ENCODE measurements around the gene LCN6.

The LCN6 gene

GRCh38 chr9:136746621-136747020 is 1.7 kb downstream of the LCN6 start:
- Histone ChIP-seq H3K27me3 (ENCODE audit: low read depth, low read length) (peaks cover 8% of the 10 kb centered on the region), H3K9me3 (ENCODE audit: control insufficient read depth in 1 of 2, low read length in 2 of 2) (peaks cover 0 to 3% of the 10 kb centered on the region in 2 donors), H3K27ac (ENCODE audit: low read length) (no peak overlapping the region), H3K36me3 (ENCODE audit: control insufficient read depth in 1 of 2, insufficient read depth in 2 of 2, low read length in 2 of 2) (no peaks in the 10 kb centered on the region), H3K4me3 (ENCODE audit: low read depth in 1 of 2, low read length in 2 of 2) (no peak overlapping the region), H3K4me1 (ENCODE audit: control insufficient read depth in 1 of 2, insufficient read depth in 2 of 2, low read length in 2 of 2) (peaks cover 0 to 14% of the 10 kb centered on the region in 2 donors)

GRCh38 chr9:136746155-136746490 is 2.2 kb downstream of the LCN6 start:
- Histone ChIP-seq H3K9me3 (ENCODE audit: control insufficient read depth in 1 of 2, low read length in 2 of 2) (no peaks in the 10 kb centered on the region), H3K4me1 (ENCODE audit: control insufficient read depth in 1 of 2, insufficient read depth in 2 of 2, low read length in 2 of 2) (peaks cover 0 to 19% of the 10 kb centered on the region in 2 donors), H3K36me3 (ENCODE audit: control insufficient read depth in 1 of 2, insufficient read depth in 2 of 2, low read length in 2 of 2) (no peaks in the 10 kb centered on the region), H3K27ac (ENCODE audit: low read length) (no peak overlapping the region), H3K27me3 (ENCODE audit: low read depth, low read length) (peaks cover 12% of the 10 kb centered on the region), H3K4me3 (ENCODE audit: low read depth in 1 of 2, low read length in 2 of 2) (no peak overlapping the region)

GRCh38 chr9:136745389-136746154 is 2.8 kb downstream of the LCN6 start:
- Histone ChIP-seq H3K9me3 (ENCODE audit: control insufficient read depth in 1 of 2, low read length in 2 of 2) (no peaks in the 10 kb centered on the region), H3K27me3 (ENCODE audit: low read depth, low read length) (peaks cover 12% of the 10 kb centered on the region), H3K4me3 (ENCODE audit: low read depth in 1 of 2, low read length in 2 of 2) (no peak overlapping the region), H3K27ac (ENCODE audit: low read length) (no peak overlapping the region), H3K36me3 (ENCODE audit: control insufficient read depth in 1 of 2, insufficient read depth in 2 of 2, low read length in 2 of 2) (no peaks in the 10 kb centered on the region), H3K4me1 (ENCODE audit: control insufficient read depth in 1 of 2, insufficient read depth in 2 of 2, low read length in 2 of 2) (peaks cover 0 to 23% of the 10 kb centered on the region in 2 donors)

- H3K4me3 ChIP-seq (ENCODE audit: low read depth in 1 of 2, low read length in 2 of 2) = no peak overlapping the region
- H3K27ac ChIP-seq (ENCODE audit: low read length) = no peak overlapping the region
- H3K36me3 ChIP-seq (ENCODE audit: control insufficient read depth in 1 of 2, insufficient read depth in 2 of 2, low read length in 2 of 2) = no peaks in the 10 kb centered on the region
- H3K27me3 ChIP-seq (ENCODE audit: low read depth, low read length) = peaks cover 12% of the 10 kb centered on the region
- H3K9me3 ChIP-seq (ENCODE audit: control insufficient read depth in 1 of 2, low read length in 2 of 2) = no peaks in the 10 kb centered on the region
- H3K4me1 ChIP-seq (ENCODE audit: control insufficient read depth in 1 of 2, insufficient read depth in 2 of 2, low read length in 2 of 2) = peaks cover 0 to 23% of the 10 kb centered on the region in 2 donors
These were observed 3.6 kb downstream of the LCN6 start for GRCh38 chr9:136744773-136745172.

GRCh38 chr9:136743639-136744211 is 4.6 kb downstream of the LCN6 start:
- Histone ChIP-seq H3K4me1 (ENCODE audit: control insufficient read depth in 1 of 2, insufficient read depth in 2 of 2, low read length in 2 of 2) (peaks cover 0 to 18% of the 10 kb centered on the region in 2 donors), H3K36me3 (ENCODE audit: control insufficient read depth in 1 of 2, insufficient read depth in 2 of 2, low read length in 2 of 2) (no peaks in the 10 kb centered on the region), H3K27ac (ENCODE audit: low read length) (no peak overlapping the region), H3K4me3 (ENCODE audit: low read depth in 1 of 2, low read length in 2 of 2) (no peak overlapping the region), H3K9me3 (ENCODE audit: control insufficient read depth in 1 of 2, low read length in 2 of 2) (no peaks in the 10 kb centered on the region), H3K27me3 (ENCODE audit: low read depth, low read length) (peaks cover 12% of the 10 kb centered on the region)

GRCh38 chr9:136742591-136743391 is 5.5 kb downstream of the LCN6 start, which contains the start of gene LCN10:
Gene LCN10, minus strand, starts transcription at chr9:136742940. Its CDS starts 37 bp downstream, at chr9:136742903.
- Histone ChIP-seq H3K27ac (ENCODE audit: low read length) (no peak within 1 kb of the TSS), H3K4me3 (ENCODE audit: low read depth in 1 of 2, low read length in 2 of 2) (no peak within 1 kb of the TSS), H3K9me3 (ENCODE audit: control insufficient read depth in 1 of 2, low read length in 2 of 2) (no peaks in the 10 kb centered on the region), H3K36me3 (ENCODE audit: control insufficient read depth in 1 of 2, insufficient read depth in 2 of 2, low read length in 2 of 2) (no peaks in the 10 kb centered on the region), H3K27me3 (ENCODE audit: low read depth, low read length) (peaks cover 12% of the 10 kb centered on the region), H3K4me1 (ENCODE audit: control insufficient read depth in 1 of 2, insufficient read depth in 2 of 2, low read length in 2 of 2) (peaks cover 0 to 18% of the 10 kb centered on the region in 2 donors)

GRCh38 chr9:136741883-136742571 is 6.3 kb downstream of the LCN6 start:
- Histone ChIP-seq H3K4me3 (ENCODE audit: low read depth in 1 of 2, low read length in 2 of 2) (no peak overlapping the region), H3K27me3 (ENCODE audit: low read depth, low read length) (peaks cover 12% of the 10 kb centered on the region), H3K9me3 (ENCODE audit: control insufficient read depth in 1 of 2, low read length in 2 of 2) (no peaks in the 10 kb centered on the region), H3K36me3 (ENCODE audit: control insufficient read depth in 1 of 2, insufficient read depth in 2 of 2, low read length in 2 of 2) (no peaks in the 10 kb centered on the region), H3K4me1 (ENCODE audit: control insufficient read depth in 1 of 2, insufficient read depth in 2 of 2, low read length in 2 of 2) (peaks cover 0 to 18% of the 10 kb centered on the region in 2 donors), H3K27ac (ENCODE audit: low read length) (no peak overlapping the region)

- Histone ChIP-seq H3K27ac (ENCODE audit: low read length) (no peak overlapping the region), H3K27me3 (ENCODE audit: low read depth, low read length) (peaks cover 12% of the 10 kb centered on the region), H3K9me3 (ENCODE audit: control insufficient read depth in 1 of 2, low read length in 2 of 2) (no peaks in the 10 kb centered on the region), H3K4me3 (ENCODE audit: low read depth in 1 of 2, low read length in 2 of 2) (no peak overlapping the region), H3K4me1 (ENCODE audit: control insufficient read depth in 1 of 2, insufficient read depth in 2 of 2, low read length in 2 of 2) (peaks cover 0 to 18% of the 10 kb centered on the region in 2 donors), H3K36me3 (ENCODE audit: control insufficient read depth in 1 of 2, insufficient read depth in 2 of 2, low read length in 2 of 2) (no peaks in the 10 kb centered on the region)
These were observed 7.1 kb downstream of the LCN6 start for GRCh38 chr9:136740971-136741882.

GRCh38 chr9:136740491-136740890 is 7.8 kb downstream of the LCN6 start:
- Histone ChIP-seq H3K4me1 (ENCODE audit: control insufficient read depth in 1 of 2, insufficient read depth in 2 of 2, low read length in 2 of 2) (peaks cover 0 to 18% of the 10 kb centered on the region in 2 donors), H3K4me3 (ENCODE audit: low read depth in 1 of 2, low read length in 2 of 2) (no peak overlapping the region), H3K36me3 (ENCODE audit: control insufficient read depth in 1 of 2, insufficient read depth in 2 of 2, low read length in 2 of 2) (no peaks in the 10 kb centered on the region), H3K27me3 (ENCODE audit: low read depth, low read length) (peaks cover 12% of the 10 kb centered on the region), H3K9me3 (ENCODE audit: control insufficient read depth in 1 of 2, low read length in 2 of 2) (no peaks in the 10 kb centered on the region), H3K27ac (ENCODE audit: low read length) (no peak overlapping the region)

DNA sequence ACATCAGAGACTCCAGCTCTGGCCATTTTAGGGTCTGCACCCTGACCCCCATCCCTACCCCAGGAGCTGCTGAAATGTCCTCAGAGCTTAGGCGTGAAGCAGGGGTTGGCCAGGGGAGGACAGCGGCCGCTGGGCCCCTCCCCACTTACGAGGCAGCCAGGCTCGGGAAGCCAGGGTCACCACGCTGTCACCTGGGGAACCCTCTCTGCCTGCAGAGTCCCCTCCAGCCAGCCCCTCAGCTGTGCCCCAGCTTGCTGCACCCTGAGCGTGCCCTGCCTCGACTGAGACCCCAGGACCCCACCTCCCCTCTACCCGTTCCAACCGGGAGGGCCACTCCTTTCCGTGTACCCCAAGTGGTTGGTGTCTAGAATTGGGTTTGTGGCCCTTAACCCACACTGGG is 8.3 kb downstream of the LCN6 start:
- Histone ChIP-seq H3K9me3 (ENCODE audit: control insufficient read depth in 1 of 2, low read length in 2 of 2) (no peaks in the 10 kb centered on the region), H3K4me3 (ENCODE audit: low read depth in 1 of 2, low read length in 2 of 2) (no peak overlapping the region), H3K36me3 (ENCODE audit: control insufficient read depth in 1 of 2, insufficient read depth in 2 of 2, low read length in 2 of 2) (no peaks in the 10 kb centered on the region), H3K27me3 (ENCODE audit: low read depth, low read length) (peaks cover 12% of the 10 kb centered on the region), H3K4me1 (ENCODE audit: control insufficient read depth in 1 of 2, insufficient read depth in 2 of 2, low read length in 2 of 2) (peaks cover 0 to 18% of the 10 kb centered on the region in 2 donors), H3K27ac (ENCODE audit: low read length) (no peak overlapping the region)

All from muscle layer of duodenum (tissue), 2 donors.